CD4-positive, alpha-beta T cell treated with Interleukin-10 for 1 hour (primary cell): Measurements from ENCODE around the gene ADH5.
"Not testable (repeated sequence)": the region's sequence is repeated elsewhere in the genome, so short reads cannot be mapped to it uniquely, and the experiment has no call there.

Experiments used
- DNase-seq: peaks from one replicate; pipeline ENCODE4 v3.0.0-alpha.2; 2020

ADH5 gene

DNA sequence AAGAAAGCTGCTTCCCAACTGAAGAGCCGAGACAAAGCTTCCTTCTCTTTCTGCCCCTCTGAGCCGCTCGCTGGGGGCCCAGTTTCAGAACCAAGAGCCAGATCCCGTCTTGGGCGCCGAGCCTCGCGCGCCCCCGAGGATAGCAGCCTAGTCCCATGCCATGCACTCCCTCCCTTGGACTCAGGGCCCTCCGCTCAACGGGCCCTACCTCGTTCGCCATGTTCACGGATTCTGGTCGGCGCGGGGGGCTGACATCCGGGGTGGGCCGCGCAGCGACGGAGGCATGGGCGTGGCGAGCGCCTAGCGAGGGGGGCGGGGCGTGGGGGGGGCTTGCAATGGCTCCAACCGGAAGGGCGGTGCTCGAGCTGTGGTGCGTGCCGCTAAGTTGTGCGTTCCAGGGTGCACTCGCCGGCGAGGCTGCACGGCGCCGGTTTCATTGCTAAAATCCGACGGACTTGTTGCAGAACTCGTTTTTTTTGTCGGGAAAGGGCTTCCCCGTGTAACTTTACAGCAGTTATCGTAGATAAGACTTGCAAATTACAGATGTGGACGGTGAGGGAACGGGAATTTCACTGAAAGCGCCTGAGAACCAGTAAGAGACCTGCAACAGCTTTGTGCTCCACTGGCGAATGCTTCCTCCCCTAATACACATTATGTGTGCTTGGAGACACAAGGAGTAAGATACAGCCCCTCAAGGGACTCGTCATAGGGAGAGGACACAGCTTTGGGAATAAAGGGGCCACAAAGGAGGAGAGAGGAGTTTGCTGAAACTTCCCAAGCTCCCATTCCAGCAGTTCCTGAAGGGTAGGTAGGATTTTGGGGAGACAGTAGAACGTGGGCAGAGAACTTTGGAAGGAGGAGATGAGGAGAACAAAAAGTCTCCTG lies at the start of gene ADH5:
Gene ADH5 (minus strand): TSS at position 308 of the 885 bp plus-strand sequence. CDS start 88 bp downstream, at position 220.
- DNase-seq = peak; percentile 87

DNA sequence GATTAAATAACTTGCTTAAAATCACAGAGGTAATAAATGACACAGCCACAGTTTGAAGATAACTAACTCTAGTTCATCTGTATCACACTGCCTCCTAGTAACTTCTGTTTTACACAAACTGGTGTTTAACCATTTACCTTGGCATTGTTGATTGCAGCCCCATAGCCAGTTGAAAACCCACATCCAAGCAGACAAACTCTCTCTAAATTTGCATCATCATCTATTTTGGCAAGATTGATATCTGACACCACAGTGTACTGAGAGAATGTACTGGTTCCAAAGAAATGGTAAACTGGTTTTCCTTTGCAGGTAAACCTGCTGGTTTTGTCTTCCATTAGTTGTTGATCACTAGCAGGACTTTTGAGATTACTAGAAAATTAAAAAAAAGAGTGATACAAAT lies 47.7 kb upstream of the ADH5 start:
- no peak for DNase-seq

GRCh38 chr4:99135541-99136162 lies 47.1 kb upstream of the ADH5 start:
- no peak for DNase-seq

DNA sequence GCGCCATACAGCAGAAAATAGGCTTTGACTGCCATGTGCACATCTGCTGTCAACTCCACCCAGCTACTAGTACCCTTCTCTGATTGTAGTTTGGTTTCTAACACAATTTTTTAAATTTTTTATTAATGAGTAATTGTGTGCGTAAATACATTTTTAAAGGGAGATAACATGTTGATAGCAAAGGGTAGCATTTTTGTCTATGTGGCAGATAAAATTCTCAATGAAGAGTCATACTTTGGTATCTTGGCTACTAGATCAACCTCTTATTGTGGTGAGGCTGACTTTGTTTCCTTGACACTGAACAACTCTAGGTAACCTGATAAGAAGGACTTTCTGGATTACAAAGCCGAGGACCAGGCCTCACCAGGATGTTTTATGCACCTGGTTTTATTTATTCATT lies 46.0 kb upstream of the ADH5 start:
- no peak for DNase-seq

DNA sequence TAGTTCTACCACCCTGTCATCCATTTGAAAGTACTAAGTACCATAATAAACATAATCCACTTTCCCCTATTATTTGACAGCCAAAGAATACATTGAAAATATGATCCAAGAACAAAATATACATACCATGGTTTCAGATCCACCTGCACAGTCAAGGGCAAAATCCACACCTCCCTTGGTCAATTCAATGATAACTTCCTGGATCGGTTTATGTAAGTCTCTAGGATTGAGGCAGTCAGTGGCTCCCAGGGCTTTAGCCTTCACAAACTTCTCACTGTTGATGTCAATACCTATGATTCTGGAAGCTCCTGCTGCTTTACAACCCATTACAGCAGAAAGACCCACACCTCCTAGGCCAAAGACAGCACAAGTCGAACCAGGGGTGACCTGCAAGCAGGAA lies 42.8 kb upstream of the ADH5 start:
- DNase-seq = no peak

GRCh38 chr4:99126376-99126775 lies 37.8 kb upstream of the ADH5 start:
- DNase-seq = no peak

DNA sequence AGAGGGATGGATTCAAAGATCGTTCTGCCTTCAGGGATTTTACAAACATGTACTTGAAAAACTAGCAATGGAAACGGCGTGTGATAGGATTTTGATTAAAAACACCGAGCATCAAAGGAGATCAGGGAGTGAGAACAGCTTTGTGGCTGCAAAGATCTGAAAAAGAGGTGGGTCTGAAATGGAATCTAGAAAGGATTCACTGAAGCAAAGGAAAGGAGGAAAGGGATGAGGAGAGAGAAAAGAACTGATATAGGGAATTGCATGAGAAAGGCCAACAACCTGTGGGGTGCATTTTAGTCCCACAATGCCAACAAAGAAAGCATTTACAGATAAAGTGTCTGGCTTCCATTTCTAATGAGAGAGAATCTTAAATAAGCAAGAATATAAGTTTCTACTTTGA lies 32.4 kb upstream of the ADH5 start:
- no peak for DNase-seq

DNA sequence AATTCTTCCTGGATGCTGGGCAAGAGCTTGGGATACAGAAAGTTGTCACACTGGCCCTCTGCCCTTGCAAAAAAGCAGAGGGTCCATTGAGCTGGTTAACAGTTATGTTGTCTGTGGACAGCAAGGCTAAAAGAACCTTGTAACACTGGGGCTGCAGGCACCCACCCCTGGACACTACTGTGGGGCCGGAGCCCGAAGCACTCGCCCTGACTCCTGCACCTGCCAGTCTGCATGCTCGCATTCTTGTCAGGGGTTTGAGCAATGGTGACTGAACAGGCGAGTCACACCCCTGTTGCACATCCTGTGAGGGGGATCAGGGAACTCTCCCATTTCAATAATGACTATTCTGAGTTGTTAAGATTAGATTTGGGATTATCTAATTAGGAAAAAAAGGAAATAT lies 31.9 kb upstream of the ADH5 start:
- no peak for DNase-seq

DNA sequence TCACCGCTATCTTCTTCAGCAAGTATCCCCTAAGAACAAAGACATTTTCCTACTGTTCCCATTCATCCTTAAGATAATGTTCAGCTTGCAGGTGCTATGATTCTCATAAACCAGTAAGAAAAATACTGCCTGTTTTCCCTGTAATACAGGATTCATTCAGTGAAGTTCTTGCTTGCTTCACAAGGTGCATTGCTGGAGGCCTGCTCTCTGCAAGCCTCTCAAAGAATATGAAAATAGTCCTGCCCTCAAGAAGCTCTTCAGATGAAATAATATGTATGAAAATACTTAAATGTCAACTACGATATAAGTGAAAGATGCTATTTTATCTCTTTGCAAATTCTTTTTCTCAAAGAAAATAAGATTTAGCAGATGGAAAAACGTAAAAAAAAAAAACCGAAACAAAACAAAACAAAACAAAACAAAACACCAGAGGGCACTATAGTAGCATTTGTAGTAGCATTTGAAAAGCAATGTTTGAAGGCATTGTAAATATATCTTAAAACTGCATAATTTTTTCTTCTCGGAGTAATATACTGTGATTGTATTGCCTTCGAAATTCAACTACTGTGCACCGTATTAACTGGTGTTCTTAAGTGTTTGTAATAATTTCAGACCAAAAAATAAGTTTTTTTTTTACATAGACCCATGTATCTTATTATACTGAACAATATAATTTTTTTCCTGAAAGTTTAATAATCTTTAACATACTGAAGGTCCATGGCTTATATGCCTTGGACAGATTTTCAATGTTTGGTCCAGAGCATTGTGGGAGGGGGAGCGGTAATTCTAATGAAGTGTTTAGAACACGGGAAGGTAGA lies 29.5 kb upstream of the ADH5 start:
- DNase-seq = peak; percentile 15

GRCh38 chr4:99117122-99117841 lies 28.7 kb upstream of the ADH5 start:
- not testable (repeated sequence) for DNase-seq

DNA sequence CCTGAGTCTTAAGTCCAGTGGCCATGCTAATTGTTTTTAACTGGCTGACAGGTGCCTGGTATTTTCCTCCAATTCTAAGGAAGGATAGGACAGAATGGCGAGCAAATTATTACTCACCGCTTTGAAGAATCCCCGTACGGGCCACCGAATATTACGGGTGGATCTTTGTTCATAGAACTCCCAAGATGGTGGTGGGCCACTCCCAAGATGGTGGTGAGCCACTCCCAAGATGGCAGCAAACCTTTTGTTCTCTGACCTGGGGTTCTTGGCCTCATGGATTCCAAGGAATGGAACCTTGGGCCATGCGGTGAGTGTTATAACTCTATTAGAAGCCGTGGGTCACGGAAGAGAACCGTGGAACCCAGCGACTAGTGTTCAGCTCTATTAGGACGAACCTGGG lies 20.7 kb upstream of the ADH5 start:
- not testable (repeated sequence) for DNase-seq

DNA sequence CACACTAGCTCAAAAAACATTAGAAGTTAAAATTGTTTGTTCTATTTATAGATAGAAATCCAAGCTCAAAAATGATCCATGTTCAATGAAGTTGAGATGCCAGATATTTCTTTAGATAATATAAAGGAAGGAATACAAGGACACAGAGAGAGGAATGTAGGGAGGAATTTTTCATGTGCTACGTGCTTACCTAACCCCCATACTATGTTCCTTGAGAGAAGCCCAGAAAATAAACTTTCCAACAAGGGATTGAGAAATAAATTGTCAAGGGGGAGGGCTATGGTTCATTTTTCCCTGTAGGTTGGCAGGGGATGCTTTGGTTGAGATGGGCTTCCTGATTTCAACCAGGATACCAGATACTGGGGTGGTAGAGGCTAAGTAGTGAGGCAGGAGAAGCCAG lies 15.6 kb upstream of the ADH5 start:
- DNase-seq = no peak

DNA sequence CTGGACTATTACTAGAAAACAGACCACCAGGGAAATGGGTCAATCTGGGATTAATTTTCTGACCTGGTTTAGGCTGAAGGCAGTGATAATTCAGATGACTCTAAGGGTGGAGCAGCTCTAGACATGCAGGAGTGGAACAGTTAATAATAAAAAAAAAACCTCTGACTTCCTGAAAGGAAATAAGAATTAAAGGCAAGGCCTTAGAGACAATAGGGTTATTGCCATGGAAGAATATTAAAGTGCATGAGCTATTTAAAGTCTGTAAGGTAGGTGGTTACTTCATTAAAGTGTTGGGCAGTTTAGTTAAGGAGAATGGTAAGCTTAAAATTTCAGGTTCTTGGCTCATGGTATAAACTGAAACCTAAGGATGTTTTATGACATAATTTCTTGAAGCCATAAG lies 14.6 kb upstream of the ADH5 start:
- DNase-seq = no peak

GRCh38 chr4:99102634-99103033 lies 14.0 kb upstream of the ADH5 start:
- no peak for DNase-seq

- DNase-seq = no peak
Observed at GRCh38 chr4:99100876-99101275, 12.3 kb upstream of the ADH5 start.

GRCh38 chr4:99099814-99100213 lies 11.2 kb upstream of the ADH5 start:
- DNase-seq = not testable (repeated sequence)

- DNase-seq = no peak
Observed at GRCh38 chr4:99099311-99099710, 10.7 kb upstream of the ADH5 start.

GRCh38 chr4:99091841-99092240 lies 3.3 kb upstream of the ADH5 start:
- DNase-seq = not testable (repeated sequence)

DNA sequence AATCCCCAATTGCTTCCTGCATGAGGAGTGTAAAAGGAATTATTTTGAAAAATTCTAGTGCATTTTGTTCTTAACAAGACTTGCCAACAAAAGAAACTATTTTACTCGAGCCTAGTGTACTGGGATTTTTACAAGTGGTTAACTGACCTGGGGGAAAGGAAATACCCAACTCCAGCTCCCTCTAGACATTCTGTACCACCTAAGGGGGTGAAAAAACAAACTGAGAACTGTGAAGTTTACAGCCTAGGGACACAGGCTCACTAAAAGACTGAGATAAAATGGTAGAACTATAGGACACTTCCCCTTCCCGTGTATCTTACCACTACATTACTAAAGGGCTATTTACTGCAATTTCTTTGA lies 2.6 kb upstream of the ADH5 start:
- no peak for DNase-seq

DNA sequence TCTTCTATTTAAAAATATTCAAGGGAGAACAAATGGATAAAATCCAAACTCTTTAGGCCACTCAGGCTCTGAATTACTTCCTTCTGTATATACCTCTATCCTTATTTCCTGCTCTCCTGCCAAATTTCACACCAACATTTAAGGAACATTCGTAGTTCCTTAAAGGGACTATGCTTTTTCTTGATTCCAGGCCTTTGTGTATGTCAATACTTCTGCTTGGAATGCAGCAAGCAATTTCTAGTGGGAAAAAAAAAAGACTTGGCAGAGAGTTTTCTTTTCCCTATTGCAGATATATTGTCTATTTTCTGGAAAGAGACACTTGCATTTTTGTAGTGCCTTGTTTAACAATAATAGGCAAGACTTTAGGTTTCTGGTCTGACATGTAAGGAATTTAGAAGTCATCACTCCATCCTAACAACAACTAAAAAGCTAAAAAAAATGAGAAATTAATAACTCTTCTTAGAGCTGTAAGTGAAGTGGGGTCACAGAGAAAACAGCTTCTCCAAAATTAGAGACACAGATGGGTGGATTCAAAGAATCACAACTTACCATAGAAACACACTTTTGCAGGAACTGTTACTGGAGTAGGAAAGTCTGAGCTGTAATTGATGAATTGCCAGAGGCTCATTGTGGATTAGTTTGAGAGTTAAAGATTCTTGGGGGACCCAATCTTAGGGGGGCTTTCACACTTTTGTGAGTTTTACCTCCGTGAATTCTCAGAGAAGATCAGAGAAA lies 2.1 kb upstream of the ADH5 start:
- DNase-seq = no peak

DNA sequence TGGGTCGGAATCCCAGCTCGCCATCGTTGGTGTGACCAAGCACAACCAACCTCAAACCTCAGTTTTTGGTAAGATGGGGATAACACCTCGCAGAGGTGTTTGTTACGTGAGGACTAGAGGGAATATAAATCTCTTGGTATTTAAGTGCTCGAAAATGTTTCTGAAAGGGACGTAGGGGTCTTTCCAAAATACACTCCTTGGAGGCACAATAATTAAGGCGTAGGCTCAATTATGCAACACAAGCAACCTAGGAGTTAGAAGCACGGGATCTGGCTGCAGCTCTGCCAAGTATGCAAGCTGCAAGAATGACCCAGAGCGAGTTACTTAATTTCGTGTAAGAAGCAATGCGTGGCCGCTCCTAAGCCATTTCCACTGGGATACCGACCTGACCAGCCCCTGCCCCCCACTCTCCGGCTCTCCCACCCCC lies 552 bp downstream of the ADH5 start:
- DNase-seq = peak; percentile 26

DNA sequence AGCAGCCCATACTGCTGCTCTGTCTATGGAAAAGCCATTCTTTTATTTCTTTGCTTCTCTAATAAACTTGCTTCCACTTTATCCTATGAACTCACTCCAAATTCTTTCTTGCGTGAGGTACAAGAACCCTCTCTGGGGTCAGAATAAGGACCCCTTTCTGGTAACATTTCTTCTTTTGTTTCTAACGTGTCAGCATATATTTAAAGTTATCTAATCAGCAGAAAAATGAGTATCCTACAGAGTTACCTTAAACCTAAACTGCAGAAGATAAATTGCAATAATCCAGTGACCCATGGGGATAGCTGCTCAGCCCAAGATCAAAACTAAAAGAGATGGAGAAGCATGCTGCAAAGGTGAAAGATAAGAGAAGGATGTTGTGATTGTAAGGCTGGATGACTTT lies 4.0 kb downstream of the ADH5 start:
- no peak for DNase-seq
